Stimulated activated CD4-positive, alpha-beta T cell treated with anti-CD3 and anti-CD28 coated beads, Interleukin-1b, Interleukin-23, amount 100 ng/mL, for 24 hours (primary cell): ENCODE measurements around the gene KANK4.
"Not testable (repeated sequence)": the region's sequence is repeated elsewhere in the genome, so short reads cannot be mapped to it uniquely, and the experiment has no call there.

Experiments
- DNase-seq, 4 experiments: peaks; one replicate each; pipeline ENCODE4 v3.0.0-alpha.2; 2020; ENCODE audit warnings: low read depth in 4 of 4, low spot score in 1 of 4

KANK4 gene

GRCh38 chr1:62240651-62241370 is 78.4 kb downstream of the KANK4 start:
- DNase-seq: no peak

GRCh38 chr1:62239652-62240403 is 79.4 kb downstream of the KANK4 start:
- DNase-seq: not testable (repeated sequence)

- no peak for DNase-seq
These were observed 80.7 kb downstream of the KANK4 start for GRCh38 chr1:62238507-62238906.

GRCh38 chr1:62237950-62238374 is 81.3 kb downstream of the KANK4 start:
- DNase-seq: no peak

- no peak for DNase-seq
These were observed 81.9 kb downstream of the KANK4 start for GRCh38 chr1:62237361-62237760.

- DNase-seq: no peak
These were observed 83.7 kb downstream of the KANK4 start for GRCh38 chr1:62235576-62235975.

- DNase-seq: no peak
These were observed 84.5 kb downstream of the KANK4 start for GRCh38 chr1:62234688-62235087.

- no peak for DNase-seq
These were observed 85.2 kb downstream of the KANK4 start for GRCh38 chr1:62233926-62234450.

GRCh38 chr1:62232871-62233278 is 86.4 kb downstream of the KANK4 start:
- no peak for DNase-seq

GRCh38 chr1:62230718-62231117 is 88.5 kb downstream of the KANK4 start:
- no peak for DNase-seq

GRCh38 chr1:62229932-62230331 is 89.3 kb downstream of the KANK4 start:
- no peak for DNase-seq

- no peak for DNase-seq
These were observed 89.8 kb downstream of the KANK4 start for GRCh38 chr1:62229468-62229867.

- DNase-seq: no peak
These were observed 90.4 kb downstream of the KANK4 start for GRCh38 chr1:62228883-62229187.

GRCh38 chr1:62228136-62228882 is 90.9 kb downstream of the KANK4 start:
- DNase-seq: no peak

GRCh38 chr1:62227496-62227895 is 91.7 kb downstream of the KANK4 start:
- DNase-seq: no peak

GRCh38 chr1:62224182-62224581 is 95.1 kb downstream of the KANK4 start:
- no peak for DNase-seq

- DNase-seq: no peak
These were observed 96.9 kb downstream of the KANK4 start for GRCh38 chr1:62222321-62222720.

- no peak for DNase-seq
These were observed 98.1 kb downstream of the KANK4 start for GRCh38 chr1:62221171-62221570.

- not testable (repeated sequence) for DNase-seq
These were observed 98.8 kb downstream of the KANK4 start for GRCh38 chr1:62220456-62220855.

GRCh38 chr1:62218604-62219003 is 100.6 kb downstream of the KANK4 start:
- no peak for DNase-seq

GRCh38 chr1:62213075-62213914 is 105.9 kb downstream of the KANK4 start:
- DNase-seq: no peak
